Middle frontal gyrus (tissue), 1 donor: Measurements from ENCODE around the gene ZNF565.
A peak's percentile ranks its signal among the peaks of the same experiment; 100 is the strongest.
"Not testable (repeated sequence)": the region's sequence is repeated elsewhere in the genome, so short reads cannot be mapped to it uniquely, and the experiment has no call there.

Experiments used
- DNase-seq: peaks from one replicate; pipeline ENCODE4 v3.0.0-alpha.2; 2015; ENCODE audit warnings: low spot score; ENCODE audit errors: extremely low spot score

The ZNF565 gene

GRCh38 chr19:36212895-36213294, 1.6 kb downstream of the ZNF565 start:
- no peak for DNase-seq

GRCh38 chr19:36210497-36210896, 4.0 kb downstream of the ZNF565 start:
- no peak for DNase-seq

- DNase-seq = no peak
Observed at GRCh38 chr19:36209372-36209771, 5.1 kb downstream of the ZNF565 start.

GRCh38 chr19:36207605-36208252, 6.7 kb downstream of the ZNF565 start:
- no peak for DNase-seq

GRCh38 chr19:36203293-36203692, 11.2 kb downstream of the ZNF565 start:
- no peak for DNase-seq

GRCh38 chr19:36201684-36202083, 12.8 kb downstream of the ZNF565 start:
- DNase-seq = no peak

- peak; percentile 21 for DNase-seq
Observed at GRCh38 chr19:36198119-36198518, 16.3 kb downstream of the ZNF565 start.

- no peak for DNase-seq
Observed at GRCh38 chr19:36196249-36196648, 18.2 kb downstream of the ZNF565 start.

GRCh38 chr19:36186722-36187121, 27.7 kb downstream of the ZNF565 start:
- DNase-seq = not testable (repeated sequence)

- DNase-seq = no peak
Observed at GRCh38 chr19:36183245-36183628, 31.2 kb downstream of the ZNF565 start.

- DNase-seq = no peak
Observed at GRCh38 chr19:36182612-36183244, 31.7 kb downstream of the ZNF565 start.

GRCh38 chr19:36179077-36179476, 35.4 kb downstream of the ZNF565 start:
- DNase-seq = not testable (repeated sequence)

- not testable (repeated sequence) for DNase-seq
Observed at GRCh38 chr19:36173846-36174245, 40.6 kb downstream of the ZNF565 start.

GRCh38 chr19:36172852-36173251, 41.6 kb downstream of the ZNF565 start:
- DNase-seq = no peak

GRCh38 chr19:36169084-36169760, 45.2 kb downstream of the ZNF565 start:
- DNase-seq = no peak

GRCh38 chr19:36163813-36164212, 50.7 kb downstream of the ZNF565 start:
- no peak for DNase-seq

GRCh38 chr19:36160821-36161596, 53.5 kb downstream of the ZNF565 start:
- no peak for DNase-seq

- DNase-seq = no peak
Observed at GRCh38 chr19:36153126-36153525, 61.3 kb downstream of the ZNF565 start.

- DNase-seq = no peak
Observed at GRCh38 chr19:36152352-36153091, 61.9 kb downstream of the ZNF565 start, which contains the start of gene COX7A1. COX7A1 (minus strand) TSS chr19:36152447; CDS start chr19:36152407, 40 bp downstream.

- no peak for DNase-seq
Observed at GRCh38 chr19:36152019-36152351, 62.5 kb downstream of the ZNF565 start.
